CD14-positive monocyte (primary cell): ENCODE data around the gene FOLR1. TPM values are rescaled to one million over a fixed set of nuclear protein-coding genes. Genes with fewer than 3 reads are reported as not detected.

Experiments
- DNase-seq, 3 donors: peaks; one replicate each; pipeline ENCODE4 v3.0.0-alpha.2; 2011 to 2022
- H2AFZ ChIP-seq: 2 replicates; pipeline ENCODE4 v1.6.0; 2012; ENCODE audit warnings: mild to moderate bottlenecking, low read depth, low read length, inconsistent platforms; ENCODE audit not compliant: insufficient read depth, poor library complexity, severe bottlenecking
- H3K27ac ChIP-seq, 2 donors: 1 replicate in 1 of 2; 2 replicates in 1 of 2; pipeline ENCODE4 v1.5.1; 2012 to 2013; ENCODE audit warnings: low read length in 2 of 2, control low read depth in 1 of 2, inconsistent platforms in 1 of 2, low read depth in 1 of 2, mild to moderate bottlenecking in 1 of 2
- H3K27me3 ChIP-seq, 2 donors: one replicate each; pipeline versions ENCODE4 v1.6.0 to v1.6.1; 2011 to 2013; ENCODE audit warnings: low read length in 2 of 2; ENCODE audit not compliant: control insufficient read depth in 2 of 2, insufficient read depth in 2 of 2
- H3K36me3 ChIP-seq, 2 donors: replicated peaks in 1 of 2; 1 replicate in 1 of 2; 2 replicates in 1 of 2; pipeline versions ENCODE4 v1.5.1 to v1.6.1; 2012 to 2013; ENCODE audit warnings: low read length in 2 of 2, control low read depth in 1 of 2, inconsistent platforms in 1 of 2, mild to moderate bottlenecking in 1 of 2; ENCODE audit not compliant: insufficient read depth in 2 of 2, control insufficient read depth in 1 of 2
- H3K4me1 ChIP-seq, 2 donors: 1 replicate in 1 of 2; 2 replicates in 1 of 2; pipeline versions ENCODE4 v1.5.1 to v1.6.1; 2012 to 2013; ENCODE audit warnings: low read length in 2 of 2, control low read depth in 1 of 2, inconsistent platforms in 1 of 2, mild to moderate bottlenecking in 1 of 2, moderate library complexity in 1 of 2; ENCODE audit not compliant: insufficient read depth in 2 of 2, control insufficient read depth in 1 of 2
- H3K4me2 ChIP-seq: replicated peaks from 2 replicates; pipeline ENCODE3; 2012; ENCODE audit warnings: low read length, moderate library complexity, mild to moderate bottlenecking; ENCODE audit not compliant: poor library complexity, severe bottlenecking; ENCODE audit errors: extremely low read depth
- H3K4me3 ChIP-seq, 3 experiments: fragments of 200-600 bp in 1 of 3; sonication (generic) in 1 of 3; replicated peaks in 1 of 3; 1 replicate in 2 of 3; 2 replicates in 1 of 3; pipeline ENCODE4 v1.5.1; 2011 to 2013; ENCODE audit warnings: low read length in 3 of 3, mild to moderate bottlenecking in 3 of 3, control low read depth in 2 of 3, low read depth in 2 of 3, inconsistent platforms in 1 of 3, moderate library complexity in 1 of 3
- H3K79me2 ChIP-seq: 2 replicates; pipeline ENCODE4 v1.6.0; 2012; ENCODE audit warnings: mild to moderate bottlenecking, control low read depth, inconsistent platforms, low read length, moderate library complexity; ENCODE audit not compliant: insufficient read depth
- H3K9ac ChIP-seq: 2 replicates; pipeline ENCODE4 v1.6.0; 2017; ENCODE audit warnings: low read length, mild to moderate bottlenecking; ENCODE audit not compliant: insufficient read depth, poor library complexity, severe bottlenecking
- H3K9me3 ChIP-seq, 2 donors: replicated peaks in 1 of 2; 1 replicate in 1 of 2; 2 replicates in 1 of 2; pipeline versions ENCODE4 v1.5.1 to v1.6.1; 2012 to 2013; ENCODE audit warnings: low read length in 2 of 2, control low read depth in 1 of 2; ENCODE audit not compliant: control insufficient read depth in 1 of 2, insufficient read depth in 1 of 2
- H4K20me1 ChIP-seq: 2 replicates; pipeline ENCODE4 v1.6.0; 2012; ENCODE audit warnings: mild to moderate bottlenecking, low read length, control low read depth, moderate library complexity; ENCODE audit not compliant: insufficient read depth
- H3K27ac Mint-ChIP-seq, 7 donors: one replicate each; pipeline ENCODE4 v1.8.0; 2020; ENCODE audit warnings: mild to moderate bottlenecking in 7 of 7, mixed read lengths in 7 of 7, moderate library complexity in 6 of 7, inconsistent platforms in 2 of 7
- H3K27me3 Mint-ChIP-seq, 3 donors: one replicate each; pipeline ENCODE4 v1.8.0; 2021 to 2022; ENCODE audit warnings: low read depth in 3 of 3, mild to moderate bottlenecking in 3 of 3, mixed read lengths in 3 of 3, moderate library complexity in 3 of 3, inconsistent platforms in 1 of 3
- H3K36me3 Mint-ChIP-seq, 2 donors: one replicate each; pipeline ENCODE4 v1.8.0; 2020; ENCODE audit warnings: mixed read lengths in 2 of 2, inconsistent platforms in 1 of 2, mild to moderate bottlenecking in 1 of 2
- H3K4me1 Mint-ChIP-seq: one replicate; pipeline ENCODE4 v1.8.0; 2020; ENCODE audit warnings: mild to moderate bottlenecking, mixed read lengths
- H3K4me3 Mint-ChIP-seq, 2 donors: one replicate each; pipeline ENCODE4 v1.8.0; 2020; ENCODE audit warnings: mild to moderate bottlenecking in 2 of 2, mixed read lengths in 2 of 2, moderate library complexity in 1 of 2
- H3K9me3 Mint-ChIP-seq, 7 donors: one replicate each; pipeline ENCODE4 v1.8.0; 2020 to 2022; ENCODE audit warnings: mixed read lengths in 7 of 7, mild to moderate bottlenecking in 6 of 7, moderate library complexity in 6 of 7, inconsistent platforms in 2 of 7
- CTCF ChIP-seq: fragments of 200-600 bp; IDR thresholded peaks from one replicate; pipeline ENCODE4 v1.8.0; 2022; ENCODE audit warnings: antibody characterized with exemption, mild to moderate bottlenecking
- WGBS: methylation state at CpG from one replicate; pipeline ENCODE4 v1.1.5; 2013; ENCODE audit warnings: missing lambda C conversion rate; ENCODE audit not compliant: insufficient coverage; 5-methylcytosine and 5-hydroxymethylcytosine counted together
- intact Hi-C, 2 donors: fragments of 100-400 bp; cut with micrococcal nuclease; formaldehyde crosslinking; loops; one replicate each; pipeline versions ENCODE4 v1.15.0 to v1.15.1; 2023
- polyA plus RNA-seq, 3 donors: library from polyadenylated mRNA; depleted of rRNA in 1 of 3; unstranded in 2 of 3; stranded (reverse) in 1 of 3; fragments of 300-500 nt in 2 of 3; fragments of >200 nt in 1 of 3; fragmentation: Illumina TruSeq in 2 of 3; gene quantifications; 1 replicate in 2 of 3; 2 replicates in 1 of 3; pipeline ENCODE4 v1.2.3, GENCODE V29; 2012 to 2021

Gene FOLR1
- polyA plus RNA-seq, 3 donors = not detected

DNA sequence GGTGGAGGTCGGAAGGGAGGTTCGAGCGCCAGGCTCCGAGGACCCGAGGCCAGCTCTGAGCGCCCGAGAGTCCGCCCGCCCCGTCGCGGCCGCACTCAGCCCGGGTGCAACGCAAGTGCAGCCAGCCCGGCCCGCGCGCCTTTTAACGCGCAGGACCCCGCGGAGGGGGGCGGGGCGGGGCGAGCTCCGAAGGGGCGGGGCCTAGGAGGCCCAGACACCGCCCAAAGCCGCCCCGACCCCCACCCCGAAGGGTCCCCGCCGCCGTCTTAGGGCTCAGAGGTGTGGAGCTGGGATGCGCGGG lies 52.1 kb downstream of the FOLR1 start, which contains the start of gene PHOX2A:
TSS of gene PHOX2A (minus strand) at position 117 of the 301 bp plus-strand sequence. CDS start 172 bp downstream, outside the sequence.
- peaks cover 47 to 56% (median 47%) of the 10 kb centered on the region in 3 donors for H3K27me3 Mint-ChIP-seq
- TF ChIP-seq CTCF = no peak
- Histone ChIP-seq H3K27ac (no peak within 1 kb of the TSS), H3K27me3 (peaks cover 67 to 89% of the 10 kb centered on the region in 2 donors), H3K4me2 (peak within 1 kb of the TSS; percentile 12), H3K9me3 (peaks cover 0 to 35% of the 10 kb centered on the region in 2 donors), H3K79me2 (no peaks in the 10 kb centered on the region), H3K36me3 (no peaks in the 10 kb centered on the region), H2AFZ (no peak within 1 kb of the TSS), H3K4me3 (no peak within 1 kb of the TSS), H4K20me1 (peaks cover 11% of the 10 kb centered on the region), H3K4me1 (peaks cover 17 to 28% of the 10 kb centered on the region in 2 donors), H3K9ac (no peak within 1 kb of the TSS)
- H3K4me1 Mint-ChIP-seq = peaks cover 40% of the 10 kb centered on the region
- peaks cover 7 to 38% (median 14%) of the 10 kb centered on the region in 7 donors for H3K9me3 Mint-ChIP-seq
- H3K27ac Mint-ChIP-seq = peak within 1 kb of the TSS in 1 of 7 donors; percentile 4
- 1% methylated on average over 33 of the region's 37 CpGs for WGBS
- H3K4me3 Mint-ChIP-seq = peak within 1 kb of the TSS; percentile 1 to 80
- intact Hi-C loops = loop anchor here in 1 of 2 donors (5.0 kb wide), 1 partner anchor 38 kb away; no protein-coding TSS in a partner anchor
- DNase-seq = no peak
- peaks cover 9 to 19% of the 10 kb centered on the region in 2 donors for H3K36me3 Mint-ChIP-seq

DNA sequence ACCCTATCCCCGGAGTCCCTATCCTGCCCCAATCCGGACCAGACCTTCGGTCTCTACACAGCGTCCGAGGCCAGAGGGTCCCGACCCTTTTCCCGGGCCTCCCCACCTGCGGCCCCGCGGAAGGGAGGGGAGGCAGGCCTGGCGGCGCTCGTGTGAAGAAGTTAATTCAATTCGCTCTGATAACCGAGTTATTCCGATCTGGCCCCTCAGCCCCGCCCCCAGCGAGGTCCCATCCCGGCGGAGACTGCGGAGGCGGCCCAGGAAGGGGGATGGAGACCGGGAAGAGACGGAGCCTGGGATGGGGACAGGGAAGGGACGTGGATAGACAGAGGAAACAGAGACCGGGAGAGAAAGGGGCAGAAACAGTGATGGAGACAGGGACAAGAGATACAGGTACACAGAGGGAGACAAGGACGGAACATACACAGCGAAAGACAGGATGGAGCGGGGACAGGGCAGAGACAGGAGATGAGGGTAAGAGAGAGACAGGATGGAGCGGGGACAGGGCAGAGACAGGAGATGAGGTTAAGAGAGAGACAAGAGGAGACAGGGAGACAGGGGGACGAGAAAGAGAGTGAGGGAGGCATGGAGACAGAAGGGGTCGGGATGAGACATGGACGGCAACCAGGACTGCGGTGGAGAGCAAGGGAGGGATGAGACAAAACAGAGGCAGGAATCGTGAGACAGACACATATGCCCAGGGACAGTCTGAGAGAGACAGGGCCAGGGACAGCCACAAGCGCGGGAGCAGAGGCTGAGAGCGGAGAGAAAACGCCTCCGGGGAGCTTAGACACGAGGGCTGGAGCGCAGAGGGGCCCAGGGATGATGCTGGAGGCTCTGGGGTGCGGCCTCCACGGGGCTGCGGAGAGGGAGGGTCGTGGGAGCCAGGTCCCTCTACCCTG lies 52.7 kb downstream of the FOLR1 start:
- 10% methylated on average over 34 of the region's 46 CpGs for WGBS
- Histone ChIP-seq H3K9me3 (peaks cover 0 to 35% of the 10 kb centered on the region in 2 donors), H4K20me1 (peaks cover 5% of the 10 kb centered on the region), H3K9ac (no peak overlapping the region), H3K4me2 (no peak overlapping the region), H3K4me1 (peaks cover 11 to 22% of the 10 kb centered on the region in 2 donors), H3K27ac (no peak overlapping the region), H3K4me3 (no peak overlapping the region), H3K36me3 (no peaks in the 10 kb centered on the region), H3K79me2 (no peaks in the 10 kb centered on the region), H3K27me3 (peaks cover 67 to 83% of the 10 kb centered on the region in 2 donors), H2AFZ (no peak overlapping the region)
- intact Hi-C loops = loop anchor here in 1 of 2 donors (5.0 kb wide), 1 partner anchor 38 kb away; no protein-coding TSS in a partner anchor
- peaks cover 34% of the 10 kb centered on the region for H3K4me1 Mint-ChIP-seq
- H3K27ac Mint-ChIP-seq = peak overlapping the region in 1 of 7 donors; percentile 4
- peak overlapping the region in 1 of 2 donors; percentile 46 for H3K4me3 Mint-ChIP-seq
- no peak for TF ChIP-seq CTCF
- peaks cover 9 to 20% of the 10 kb centered on the region in 2 donors for H3K36me3 Mint-ChIP-seq
- H3K27me3 Mint-ChIP-seq = peaks cover 46 to 54% (median 47%) of the 10 kb centered on the region in 3 donors
- H3K9me3 Mint-ChIP-seq = peaks cover 7 to 33% (median 14%) of the 10 kb centered on the region in 7 donors
- DNase-seq = no peak
